GM12892 (cell line): ENCODE data around the gene CLIC4.

Experiments
- POLR2A ChIP-seq: IDR thresholded peaks from 2 replicates; pipeline ENCODE4 v1.6.1; 2011; ENCODE audit warnings: low read depth, low read length, control low read depth
- POLR2AphosphoS5 ChIP-seq: IDR thresholded peaks from 2 replicates; pipeline ENCODE4 v1.6.1; 2011; ENCODE audit warnings: low read depth, low read length, control low read depth
- TAF1 ChIP-seq: IDR thresholded peaks from 2 replicates; pipeline ENCODE4 v1.6.1; 2011; ENCODE audit warnings: low read depth, mild to moderate bottlenecking, control low read depth, low read length, borderline replicate concordance

DNA sequence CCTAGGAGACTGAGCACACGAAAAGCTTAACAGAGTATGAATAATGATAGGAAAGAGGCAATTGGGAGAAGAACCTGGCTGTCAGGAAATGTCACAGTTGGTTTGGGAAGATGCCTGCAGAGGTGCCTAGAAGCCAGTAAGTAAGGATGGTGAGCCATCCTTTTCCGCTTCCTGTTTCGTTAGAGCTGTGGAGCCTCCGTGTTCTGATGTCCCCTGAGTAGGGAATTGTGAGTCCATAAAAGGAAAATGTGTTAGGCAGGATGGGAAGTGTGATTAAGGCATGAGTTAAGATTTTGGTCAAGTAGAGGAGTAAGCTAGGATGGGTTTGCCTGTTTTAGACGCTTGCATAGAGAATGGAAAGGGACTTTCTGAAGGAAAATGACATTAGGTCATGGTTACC lies 9.0 kb downstream of the CLIC4 start:
- TF ChIP-seq POLR2AphosphoS5 (no peak), POLR2A (no peak), TAF1 (no peak)
